Stomach (tissue), 9 donors: ENCODE results near the gene FBXO2. TPM values are rescaled to one million over a fixed set of nuclear protein-coding genes. Genes with fewer than 3 reads are reported as not detected.

Experiments
- DNase-seq, 2 donors: peaks; one replicate each; pipeline versions ENCODE4 v3.0.0 to v3.0.0-alpha.2; 2013 to 2019
- H3K27ac ChIP-seq, 5 donors: fragments of 200-600 bp in 4 of 5; sonication (generic) in 4 of 5; one replicate each; pipeline ENCODE4 v1.5.1; 2013 to 2019; ENCODE audit warnings: mild to moderate bottlenecking in 1 of 5, moderate library complexity in 1 of 5
- H3K27me3 ChIP-seq, 3 donors: fragments of 200-600 bp; sonication (generic); one replicate each; pipeline ENCODE4 v1.5.1; 2017 to 2019; ENCODE audit warnings: mixed run types in 1 of 3
- H3K36me3 ChIP-seq, 4 donors: fragments of 200-600 bp; sonication (generic); 1 replicate in 3 of 4; 2 replicates in 1 of 4; pipeline ENCODE4 v1.5.1; 2016 to 2019
- H3K4me1 ChIP-seq, 4 donors: fragments of 200-600 bp; sonication (generic); one replicate each; pipeline ENCODE4 v1.5.1; 2016 to 2019
- H3K4me3 ChIP-seq, 4 donors: fragments of 200-600 bp; sonication (generic) in 3 of 4; one replicate each; pipeline ENCODE4 v1.5.1; 2016 to 2019; ENCODE audit warnings: mild to moderate bottlenecking in 1 of 4
- H3K9me3 ChIP-seq, 4 donors: fragments of 200-600 bp; sonication (generic); one replicate each; pipeline ENCODE4 v1.5.1; 2016 to 2019
- EP300 ChIP-seq: sonication (generic); formaldehyde crosslinking; IDR thresholded peaks from one replicate; pipeline ENCODE4 v1.6.1; 2017; ENCODE audit warnings: antibody characterized with exemption
- POLR2A ChIP-seq, 4 donors: fragments of 450-650 bp; IDR thresholded peaks; one replicate each; pipeline ENCODE4 v1.6.1; 2016; ENCODE audit warnings: antibody characterized with exemption in 4 of 4, control low read depth in 2 of 4, mild to moderate bottlenecking in 1 of 4, moderate library complexity in 1 of 4
- POLR2AphosphoS5 ChIP-seq, 3 donors: sonication (generic); formaldehyde crosslinking; IDR thresholded peaks; one replicate each; pipeline ENCODE4 v1.6.1; 2016; ENCODE audit warnings: antibody characterized with exemption in 3 of 3
- WGBS, 5 donors: extraction: QIAGEN DNeasy Blood & Tissue Kit in 3 of 5; methylation state at CpG; one replicate each; pipeline versions ENCODE4 v1.1.5 to v1.1.7; 2013 to 2018; 5-methylcytosine and 5-hydroxymethylcytosine counted together
- intact Hi-C: fragments of 100-400 bp; cut with DNase I; formaldehyde crosslinking; loops from one replicate; pipeline ENCODE4 v1.15.1; 2023; ENCODE audit warnings: low total_unique reads
- polyA plus RNA-seq, 3 donors: library from polyadenylated mRNA; stranded (reverse); fragments of 200-250 nt; gene quantifications; one replicate each; pipeline ENCODE4 v1.2.3, GENCODE V29; 2013
- total RNA-seq, 5 donors: library from RNA; depleted of rRNA; stranded (reverse); fragments of >200 nt; gene quantifications; one replicate each; pipeline versions ENCODE4 v1.1.0 to v1.2.3, GENCODE V29; 2014 to 2016
- TF ChIP-seq, protein P1 (sequence below), 7 experiments: fragments of 450-650 bp in 4 of 7; fragments of 200-600 bp in 3 of 7; sonication (generic) in 3 of 7; IDR thresholded peaks; one replicate each; pipeline ENCODE4 v1.5.1; 2016 to 2019; ENCODE audit warnings: antibody characterized with exemption in 7 of 7, control low read depth in 2 of 7, mild to moderate bottlenecking in 1 of 7
- donor health status: healthy with polysubstance abuse.
- donor health status: Bipolar disorder and iron deficiency.
- donor health status: healthy.

Gene FBXO2
- total and polyA plus RNA-seq, 8 donors, result 2.5 to 16.7 (median 9.0) TPM; not detected in 2

- H3K4me3 ChIP-seq, result no peak overlapping the region
- H3K27me3 ChIP-seq, result no peaks in the 10 kb centered on the region
- peak overlapping the region; percentile 16 to 74 (median 53) for H3K27ac ChIP-seq
- no peaks in the 10 kb centered on the region for H3K9me3 ChIP-seq
- H3K4me1 ChIP-seq, result peaks cover 5 to 32% (median 17%) of the 10 kb centered on the region in 4 donors
- TF ChIP-seq EP300 (no peak), POLR2AphosphoS5 (IDR thresholded peaks at IDR 0.05) (peak in 2 of 3 donors; percentile 48 to 74)
- DNase-seq, result peak; percentile 49 to 85
- 28 to 80% (median 40%) methylated on average over 6 to 14 of the region's 14 CpGs for WGBS, 5 donors
- peaks cover 26 to 78% (median 70%) of the 10 kb centered on the region in 4 donors for H3K36me3 ChIP-seq
- intact Hi-C loops, result no loop called here
Measured at GRCh38 chr1:11671544-11672286, 17.5 kb upstream of the FBXO2 start.

DNA sequence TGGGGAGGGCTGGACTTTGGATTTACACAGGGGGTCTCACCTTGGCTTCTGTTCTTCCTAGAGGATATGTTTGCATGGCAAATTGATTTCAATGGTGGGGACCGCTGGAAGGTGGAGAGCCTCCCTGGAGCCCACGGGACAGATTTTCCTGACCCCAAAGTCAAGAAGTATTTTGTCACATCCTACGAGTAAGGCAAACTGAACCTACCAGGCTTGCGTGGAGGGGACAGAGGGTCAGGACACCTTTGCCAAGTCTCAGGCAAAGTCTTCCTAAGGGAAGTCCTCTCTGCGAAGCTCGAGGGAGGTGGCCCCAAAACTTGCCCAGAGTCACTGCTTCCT, 16.9 kb upstream of the FBXO2 start:
- TF ChIP-seq, protein P1, sequence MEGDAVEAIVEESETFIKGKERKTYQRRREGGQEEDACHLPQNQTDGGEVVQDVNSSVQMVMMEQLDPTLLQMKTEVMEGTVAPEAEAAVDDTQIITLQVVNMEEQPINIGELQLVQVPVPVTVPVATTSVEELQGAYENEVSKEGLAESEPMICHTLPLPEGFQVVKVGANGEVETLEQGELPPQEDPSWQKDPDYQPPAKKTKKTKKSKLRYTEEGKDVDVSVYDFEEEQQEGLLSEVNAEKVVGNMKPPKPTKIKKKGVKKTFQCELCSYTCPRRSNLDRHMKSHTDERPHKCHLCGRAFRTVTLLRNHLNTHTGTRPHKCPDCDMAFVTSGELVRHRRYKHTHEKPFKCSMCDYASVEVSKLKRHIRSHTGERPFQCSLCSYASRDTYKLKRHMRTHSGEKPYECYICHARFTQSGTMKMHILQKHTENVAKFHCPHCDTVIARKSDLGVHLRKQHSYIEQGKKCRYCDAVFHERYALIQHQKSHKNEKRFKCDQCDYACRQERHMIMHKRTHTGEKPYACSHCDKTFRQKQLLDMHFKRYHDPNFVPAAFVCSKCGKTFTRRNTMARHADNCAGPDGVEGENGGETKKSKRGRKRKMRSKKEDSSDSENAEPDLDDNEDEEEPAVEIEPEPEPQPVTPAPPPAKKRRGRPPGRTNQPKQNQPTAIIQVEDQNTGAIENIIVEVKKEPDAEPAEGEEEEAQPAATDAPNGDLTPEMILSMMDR (IDR thresholded peaks at IDR 0.05), result no peak
- TF ChIP-seq EP300, result no peak
- no peak for TF ChIP-seq POLR2AphosphoS5 (IDR thresholded peaks at IDR 0.05)
- TF ChIP-seq POLR2A (IDR thresholded peaks at IDR 0.05), result no peak
- H3K4me3 ChIP-seq, result no peak overlapping the region
- peak overlapping the region in 3 of 5 donors; percentile 46 to 74 (median 55) for H3K27ac ChIP-seq
- H3K4me1 ChIP-seq, result peaks cover 5 to 32% (median 17%) of the 10 kb centered on the region in 4 donors
- no peak for DNase-seq
- intact Hi-C loops, result no loop called here
- 30 to 60% (median 51%) methylated on average over 5 to 6 of the region's 6 CpGs for WGBS, 5 donors
- H3K27me3 ChIP-seq, result no peaks in the 10 kb centered on the region
- peaks cover 20 to 73% (median 65%) of the 10 kb centered on the region in 4 donors for H3K36me3 ChIP-seq
- no peaks in the 10 kb centered on the region for H3K9me3 ChIP-seq

- intact Hi-C loops, result no loop called here
- Histone ChIP-seq H3K27me3 (no peaks in the 10 kb centered on the region), H3K9me3 (no peaks in the 10 kb centered on the region), H3K36me3 (peaks cover 20 to 68% (median 61%) of the 10 kb centered on the region in 4 donors), H3K27ac (peak overlapping the region in 2 of 5 donors; percentile 55 to 74), H3K4me3 (no peak overlapping the region), H3K4me1 (peaks cover 5 to 32% (median 17%) of the 10 kb centered on the region in 4 donors)
- TF ChIP-seq EP300 (no peak), POLR2A (IDR thresholded peaks at IDR 0.05) (no peak)
- WGBS, 5 donors, result 73 to 80% (median 77%) methylated on average over 6 of the region's 6 CpGs
- DNase-seq, result no peak
Measured at GRCh38 chr1:11670747-11671146, 16.5 kb upstream of the FBXO2 start.

GRCh38 chr1:11668516-11668915, 14.3 kb upstream of the FBXO2 start:
- H3K27ac ChIP-seq, result no peak overlapping the region
- intact Hi-C loops, result no loop called here
- H3K36me3 ChIP-seq, result peaks cover 12 to 46% (median 38%) of the 10 kb centered on the region in 4 donors
- H3K27me3 ChIP-seq, result no peaks in the 10 kb centered on the region
- no peak overlapping the region for H3K4me3 ChIP-seq
- TF ChIP-seq POLR2A (IDR thresholded peaks at IDR 0.05) (no peak), POLR2AphosphoS5 (IDR thresholded peaks at IDR 0.05) (no peak), EP300 (no peak)
- TF ChIP-seq, protein P1 (IDR thresholded peaks at IDR 0.05), result no peak
- peaks cover 5 to 36% (median 29%) of the 10 kb centered on the region in 4 donors for H3K4me1 ChIP-seq
- DNase-seq, result no peak
- 88 to 93% (median 90%) methylated on average over 13 to 14 of the region's 14 CpGs for WGBS, 5 donors
- no peaks in the 10 kb centered on the region for H3K9me3 ChIP-seq

DNA sequence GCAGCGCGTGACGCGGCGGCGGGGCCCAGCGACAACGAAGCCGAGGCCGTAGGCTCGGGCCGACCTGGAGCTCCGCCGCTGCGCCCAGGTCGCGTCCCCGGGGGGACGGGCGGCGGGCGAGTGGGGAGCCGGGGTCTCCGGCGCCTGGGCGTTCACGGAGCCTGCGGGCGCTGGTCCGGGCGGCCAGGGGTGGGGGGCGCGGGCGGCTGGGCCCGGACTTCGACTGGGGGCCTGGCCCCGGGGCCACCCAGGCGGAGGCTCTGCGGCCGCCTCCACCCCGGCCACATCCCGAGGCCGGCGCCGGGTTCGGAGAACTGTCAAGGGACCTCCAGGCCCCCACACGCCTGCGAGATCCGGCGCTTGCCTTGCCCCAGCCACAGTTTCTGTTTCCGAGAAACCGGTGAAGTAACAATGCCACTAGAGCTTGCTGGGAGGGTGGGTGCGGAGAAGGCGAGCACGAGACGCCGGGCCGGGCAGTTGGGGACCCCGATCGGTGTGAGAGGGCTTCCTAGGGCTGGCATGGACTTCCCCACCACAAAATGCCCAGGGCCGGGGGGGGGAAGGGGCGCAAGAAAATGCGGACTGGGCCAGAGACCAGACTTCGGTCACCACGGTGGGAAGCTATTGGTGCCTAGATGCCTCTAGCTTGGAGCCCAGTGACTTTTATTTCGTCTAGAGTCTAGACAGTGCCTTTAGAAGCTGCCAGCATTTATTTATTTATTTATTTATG, 10.3 kb upstream of the FBXO2 start:
- Histone ChIP-seq H3K36me3 (peaks cover 0 to 36% (median 21%) of the 10 kb centered on the region in 4 donors), H3K4me3 (peak overlapping the region; percentile 64 to 85 (median 72)), H3K27ac (peak overlapping the region; percentile 79 to 93 (median 88)), H3K4me1 (peaks cover 0 to 20% (median 16%) of the 10 kb centered on the region in 4 donors), H3K27me3 (no peaks in the 10 kb centered on the region), H3K9me3 (no peaks in the 10 kb centered on the region)
- WGBS, 5 donors, result 0 to 2% (median 1%) methylated on average over 28 to 63 of the region's 66 CpGs
- TF ChIP-seq POLR2AphosphoS5 (IDR thresholded peaks at IDR 0.05) (no peak), POLR2A (IDR thresholded peaks at IDR 0.05) (no peak), EP300 (no peak)
- TF ChIP-seq, protein P1 (IDR thresholded peaks at IDR 0.05), result no peak
- DNase-seq, result peak; percentile 46 to 77
- intact Hi-C loops, result loop anchor here (5.0 kb wide), 1 partner anchor 53 kb away; no protein-coding TSS in a partner anchor
